GM10266 (cell line): ENCODE results near the gene RNF208.

ENCODE experiments used
- DNase-seq: peaks from one replicate; pipeline ENCODE4 v3.0.0; 2012; ENCODE audit errors: extremely low spot score
- CTCF ChIP-seq: IDR thresholded peaks from 2 replicates; pipeline ENCODE4 v1.5.1; 2012; ENCODE audit warnings: mild to moderate bottlenecking, low read depth; ENCODE audit not compliant: control insufficient read depth, insufficient read depth; ENCODE audit errors: missing control alignments

The RNF208 gene

GRCh38 chr9:137215196-137215986 is 6.6 kb downstream of the RNF208 start:
- no peak for DNase-seq
- TF ChIP-seq CTCF, result no peak

GRCh38 chr9:137214620-137215019 is 7.4 kb downstream of the RNF208 start:
- DNase-seq, result no peak
- no peak for TF ChIP-seq CTCF

GRCh38 chr9:137213160-137214060 is 8.6 kb downstream of the RNF208 start:
- no peak for DNase-seq
- peak; percentile 24 for TF ChIP-seq CTCF

- DNase-seq, result no peak
- TF ChIP-seq CTCF, result no peak
Measured at GRCh38 chr9:137212520-137212919, 9.5 kb downstream of the RNF208 start.

GRCh38 chr9:137211532-137211931 is 10.5 kb downstream of the RNF208 start:
- DNase-seq, result no peak
- no peak for TF ChIP-seq CTCF

- no peak for TF ChIP-seq CTCF
- DNase-seq, result no peak
Measured at GRCh38 chr9:137206602-137207001, 15.4 kb downstream of the RNF208 start.
